Caco-2 (cell line): Measurements from ENCODE around the gene ITIH5. TPM values are rescaled to one million over a fixed set of nuclear protein-coding genes. Genes with fewer than 3 reads are reported as not detected.

Source experiments
- BruUV-seq: library from RNA; stranded (reverse); fragments of 400-500 nt; replicated peaks from 2 replicates; lab custom pipeline; 2021; lab: Mats Ljungman, UMichigan
- CTCF ChIA-PET: fragments of 300-600 bp; sonication (Branson Sonifier 250); formaldehyde crosslinking; loops from one replicate; lab custom pipeline; 2022; ENCODE audit warnings: antibody characterized with exemption; lab: Charles Lee
- POLR2A ChIA-PET: fragments of 300-600 bp; sonication (Branson Sonifier 250); formaldehyde crosslinking; loops from one replicate; lab custom pipeline; 2022; ENCODE audit warnings: antibody characterized with exemption; lab: Charles Lee
- DNase-seq, 2 experiments: peaks; one replicate each; pipeline versions ENCODE4 v3.0.0 to v3.0.0-alpha.2; 2020 to 2022
- H3K27me3 ChIP-seq: replicated peaks from 2 replicates; pipeline ENCODE4 v1.6.0; 2011; ENCODE audit warnings: low read length; ENCODE audit not compliant: control insufficient read depth, insufficient read depth
- H3K36me3 ChIP-seq: 2 replicates; pipeline ENCODE4 v1.5.1; 2011; ENCODE audit warnings: low read length; ENCODE audit not compliant: control insufficient read depth, insufficient read depth
- H3K4me1 ChIP-seq: fragments of 250-450 bp; sonication (Bioruptor Pico); 2 replicates; pipeline ENCODE4 v1.5.1; 2020; ENCODE audit warnings: mild to moderate bottlenecking
- H3K4me3 ChIP-seq: 2 replicates; pipeline ENCODE4 v1.5.1; 2011; ENCODE audit warnings: low read depth, mild to moderate bottlenecking, control low read depth, low read length
- H3K9me3 ChIP-seq: fragments of 250-450 bp; sonication (Bioruptor Pico); 2 replicates; pipeline ENCODE4 v1.5.1; 2020; ENCODE audit warnings: mild to moderate bottlenecking, moderate library complexity
- H3K27ac Mint-ChIP-seq: one replicate; pipeline ENCODE4 v1.8.0; 2022; ENCODE audit warnings: mixed read lengths; ENCODE audit not compliant: unreplicated experiment
- H3K27me3 Mint-ChIP-seq: one replicate; pipeline ENCODE4 v1.8.0; 2022; ENCODE audit warnings: mixed read lengths; ENCODE audit not compliant: insufficient read depth, unreplicated experiment
- H3K36me3 Mint-ChIP-seq: one replicate; pipeline ENCODE4 v1.8.0; 2022; ENCODE audit warnings: mild to moderate bottlenecking, mixed read lengths; ENCODE audit not compliant: insufficient read depth, unreplicated experiment
- H3K4me1 Mint-ChIP-seq: one replicate; pipeline ENCODE4 v1.8.0; 2022; ENCODE audit warnings: low read depth, mixed read lengths; ENCODE audit not compliant: unreplicated experiment
- H3K4me3 Mint-ChIP-seq: one replicate; pipeline ENCODE4 v1.8.0; 2022; ENCODE audit warnings: mild to moderate bottlenecking, moderate library complexity, mixed read lengths; ENCODE audit not compliant: unreplicated experiment
- H3K9me3 Mint-ChIP-seq: one replicate; pipeline ENCODE4 v1.8.0; 2022; ENCODE audit warnings: mixed read lengths; ENCODE audit not compliant: unreplicated experiment
- intact Hi-C: fragments of 100-400 bp; cut with micrococcal nuclease; formaldehyde crosslinking; loops from one replicate; pipeline ENCODE4 v1.10.0; 2022; ENCODE audit not compliant: unreplicated experiment
- total RNA-seq: library from RNA; stranded (reverse); gene quantifications from 2 replicates; pipeline ENCODE4 v1.2.3, GENCODE V29; 2022
- TF ChIP-seq, protein P1 (sequence below), 2 experiments: fragments of 200-600 bp in 1 of 2; IDR thresholded peaks; 1 replicate in 1 of 2; 2 replicates in 1 of 2; pipeline versions ENCODE4 v1.5.1 to v1.8.0; 2011 to 2022; ENCODE audit warnings: antibody characterized with exemption in 1 of 2, control low read depth in 1 of 2, inconsistent platforms in 1 of 2, low read depth in 1 of 2, low read length in 1 of 2, mild to moderate bottlenecking in 1 of 2, moderate library complexity in 1 of 2; ENCODE audit not compliant: insufficient read depth in 1 of 2, severe bottlenecking in 1 of 2, unreplicated experiment in 1 of 2

ITIH5 gene
- total RNA-seq, 1 experiment from 2014 or later: 0.18 TPM

DNA sequence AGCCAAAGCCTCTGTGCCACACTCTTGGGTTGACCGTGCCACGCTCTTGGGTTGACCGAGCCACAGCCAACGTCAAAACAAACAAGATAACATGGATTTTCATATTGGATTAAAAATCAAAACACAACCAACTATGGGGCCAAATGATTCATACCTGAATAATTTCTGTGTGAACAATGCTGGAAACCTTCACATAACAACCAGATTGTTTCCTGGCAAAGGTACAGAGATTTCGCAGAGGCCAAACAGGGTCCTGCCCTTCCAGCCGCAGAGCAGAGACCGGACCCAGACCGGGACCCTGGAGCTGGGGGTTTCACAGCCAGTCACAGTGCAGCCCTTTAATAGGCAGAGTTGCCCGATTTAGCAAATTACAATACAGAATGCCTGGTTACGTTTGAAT lies 40.5 kb downstream of the ITIH5 start:
- Histone ChIP-seq H3K4me1 (no peaks in the 10 kb centered on the region), H3K4me3 (no peak overlapping the region), H3K27me3 (no peaks in the 10 kb centered on the region), H3K9me3 (peaks cover 4% of the 10 kb centered on the region; the same call in 1 of the 2 replicates), H3K36me3 (no peaks in the 10 kb centered on the region)
- Mint-ChIP-seq H3K9me3 (no peaks in the 10 kb centered on the region), H3K36me3 (no peaks in the 10 kb centered on the region), H3K27me3 (peaks cover 3% of the 10 kb centered on the region), H3K4me3 (no peak overlapping the region), H3K4me1 (no peaks in the 10 kb centered on the region), H3K27ac (no peak overlapping the region)
- no peak for DNase-seq
- ChIA-PET POLR2A (no interaction called here), CTCF (no interaction called here)
- BruUV-seq: no TSS peak
- intact Hi-C loops: no loop called here
- TF ChIP-seq, protein P1, sequence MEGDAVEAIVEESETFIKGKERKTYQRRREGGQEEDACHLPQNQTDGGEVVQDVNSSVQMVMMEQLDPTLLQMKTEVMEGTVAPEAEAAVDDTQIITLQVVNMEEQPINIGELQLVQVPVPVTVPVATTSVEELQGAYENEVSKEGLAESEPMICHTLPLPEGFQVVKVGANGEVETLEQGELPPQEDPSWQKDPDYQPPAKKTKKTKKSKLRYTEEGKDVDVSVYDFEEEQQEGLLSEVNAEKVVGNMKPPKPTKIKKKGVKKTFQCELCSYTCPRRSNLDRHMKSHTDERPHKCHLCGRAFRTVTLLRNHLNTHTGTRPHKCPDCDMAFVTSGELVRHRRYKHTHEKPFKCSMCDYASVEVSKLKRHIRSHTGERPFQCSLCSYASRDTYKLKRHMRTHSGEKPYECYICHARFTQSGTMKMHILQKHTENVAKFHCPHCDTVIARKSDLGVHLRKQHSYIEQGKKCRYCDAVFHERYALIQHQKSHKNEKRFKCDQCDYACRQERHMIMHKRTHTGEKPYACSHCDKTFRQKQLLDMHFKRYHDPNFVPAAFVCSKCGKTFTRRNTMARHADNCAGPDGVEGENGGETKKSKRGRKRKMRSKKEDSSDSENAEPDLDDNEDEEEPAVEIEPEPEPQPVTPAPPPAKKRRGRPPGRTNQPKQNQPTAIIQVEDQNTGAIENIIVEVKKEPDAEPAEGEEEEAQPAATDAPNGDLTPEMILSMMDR (IDR thresholded peaks at IDR 0.05; ENCODE audit: insufficient read depth in 1 of 2, low read depth in 1 of 2, low read length in 1 of 2, severe bottlenecking in 1 of 2, unreplicated experiment in 1 of 2): no peak

DNA sequence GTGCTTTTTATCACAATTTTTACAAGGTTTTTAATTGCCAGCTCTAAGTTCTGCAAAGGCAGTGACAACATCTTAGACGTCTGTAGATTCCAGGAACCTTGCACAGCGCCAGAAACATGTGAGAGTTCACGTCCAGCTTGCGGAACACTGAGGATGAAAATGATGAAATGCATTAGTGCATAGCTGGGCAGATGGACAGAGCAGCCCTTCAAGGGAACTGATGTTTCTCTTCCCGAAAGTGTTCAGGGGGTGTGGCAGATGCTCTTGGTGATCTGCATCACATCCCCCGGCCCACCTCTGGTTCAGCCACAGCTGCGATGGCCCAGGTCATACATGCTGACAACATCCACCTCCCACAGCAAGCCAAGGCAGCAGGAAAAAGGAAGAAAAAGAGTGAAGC lies 40.9 kb downstream of the ITIH5 start:
- Mint-ChIP-seq H3K9me3 (no peaks in the 10 kb centered on the region), H3K27me3 (peaks cover 3% of the 10 kb centered on the region), H3K27ac (no peak overlapping the region), H3K4me1 (no peaks in the 10 kb centered on the region), H3K36me3 (no peaks in the 10 kb centered on the region), H3K4me3 (no peak overlapping the region)
- H3K9me3 ChIP-seq: peaks cover 4% of the 10 kb centered on the region; the same call in 1 of the 2 replicates
- no peaks in the 10 kb centered on the region for H3K4me1 ChIP-seq
- no peak overlapping the region for H3K4me3 ChIP-seq
- BruUV-seq: no TSS peak
- CTCF ChIA-PET: interaction anchor here (0.7 kb wide), 1 partner anchor 100 kb away, joined by 3 read pairs; no protein-coding TSS in a partner anchor
- no peaks in the 10 kb centered on the region for H3K36me3 ChIP-seq
- no peak for DNase-seq
- POLR2A ChIA-PET: no interaction called here
- TF ChIP-seq, protein P1 (IDR thresholded peaks at IDR 0.05; ENCODE audit: insufficient read depth in 1 of 2, low read depth in 1 of 2, low read length in 1 of 2, severe bottlenecking in 1 of 2, unreplicated experiment in 1 of 2): no peak
- intact Hi-C loops: no loop called here
- H3K27me3 ChIP-seq: no peaks in the 10 kb centered on the region

DNA sequence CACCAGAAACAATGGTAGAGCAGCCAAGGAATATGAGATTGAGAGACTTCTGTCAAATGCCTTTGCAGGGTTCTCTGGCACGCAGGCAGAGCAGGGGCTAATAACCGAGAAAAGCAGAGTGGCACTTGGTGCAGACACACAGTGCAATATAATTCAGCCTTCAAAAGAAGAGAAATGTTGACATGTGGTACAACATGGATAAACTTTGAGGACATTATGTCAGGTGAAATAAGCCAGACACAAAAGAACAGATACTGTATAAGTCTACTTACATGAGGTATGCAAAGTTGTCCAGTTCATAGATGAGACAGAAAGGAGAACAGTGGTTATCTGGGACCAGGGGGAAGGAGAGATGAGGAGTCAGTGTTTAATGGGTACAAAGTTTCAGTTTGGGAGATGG lies 41.8 kb downstream of the ITIH5 start:
- H3K27me3 ChIP-seq: no peaks in the 10 kb centered on the region
- H3K4me1 Mint-ChIP-seq: no peaks in the 10 kb centered on the region
- no peak overlapping the region for H3K4me3 ChIP-seq
- POLR2A ChIA-PET: no interaction called here
- peaks cover 4% of the 10 kb centered on the region; the same call in 1 of the 2 replicates for H3K9me3 ChIP-seq
- H3K4me3 Mint-ChIP-seq: no peak overlapping the region
- CTCF ChIA-PET: interaction anchor here (0.7 kb wide), 1 partner anchor 100 kb away, joined by 3 read pairs; no protein-coding TSS in a partner anchor
- intact Hi-C loops: no loop called here
- H3K36me3 ChIP-seq: no peaks in the 10 kb centered on the region
- H3K9me3 Mint-ChIP-seq: no peaks in the 10 kb centered on the region
- no peak overlapping the region for H3K27ac Mint-ChIP-seq
- DNase-seq: no peak
- peaks cover 3% of the 10 kb centered on the region for H3K27me3 Mint-ChIP-seq
- H3K36me3 Mint-ChIP-seq: no peaks in the 10 kb centered on the region
- BruUV-seq: no TSS peak
- TF ChIP-seq, protein P1 (IDR thresholded peaks at IDR 0.05; ENCODE audit: insufficient read depth in 1 of 2, low read depth in 1 of 2, low read length in 1 of 2, severe bottlenecking in 1 of 2, unreplicated experiment in 1 of 2): no peak
- H3K4me1 ChIP-seq: no peaks in the 10 kb centered on the region
